CD14-positive monocyte (primary cell): ENCODE data around the gene BPIFB1. TPM values are rescaled to one million over a fixed set of nuclear protein-coding genes. Genes with fewer than 3 reads are reported as not detected.

Source experiments
- DNase-seq, 3 donors: peaks; one replicate each; pipeline ENCODE4 v3.0.0-alpha.2; 2011 to 2022
- H2AFZ ChIP-seq: 2 replicates; pipeline ENCODE4 v1.6.0; 2012; ENCODE audit warnings: mild to moderate bottlenecking, low read depth, low read length, inconsistent platforms; ENCODE audit not compliant: insufficient read depth, poor library complexity, severe bottlenecking
- H3K27ac ChIP-seq, 2 donors: 1 replicate in 1 of 2; 2 replicates in 1 of 2; pipeline ENCODE4 v1.5.1; 2012 to 2013; ENCODE audit warnings: low read length in 2 of 2, control low read depth in 1 of 2, inconsistent platforms in 1 of 2, low read depth in 1 of 2, mild to moderate bottlenecking in 1 of 2
- H3K27me3 ChIP-seq, 2 donors: one replicate each; pipeline versions ENCODE4 v1.6.0 to v1.6.1; 2011 to 2013; ENCODE audit warnings: low read length in 2 of 2; ENCODE audit not compliant: control insufficient read depth in 2 of 2, insufficient read depth in 2 of 2
- H3K36me3 ChIP-seq, 2 donors: replicated peaks in 1 of 2; 1 replicate in 1 of 2; 2 replicates in 1 of 2; pipeline versions ENCODE4 v1.5.1 to v1.6.1; 2012 to 2013; ENCODE audit warnings: low read length in 2 of 2, control low read depth in 1 of 2, inconsistent platforms in 1 of 2, mild to moderate bottlenecking in 1 of 2; ENCODE audit not compliant: insufficient read depth in 2 of 2, control insufficient read depth in 1 of 2
- H3K4me1 ChIP-seq, 2 donors: 1 replicate in 1 of 2; 2 replicates in 1 of 2; pipeline versions ENCODE4 v1.5.1 to v1.6.1; 2012 to 2013; ENCODE audit warnings: low read length in 2 of 2, control low read depth in 1 of 2, inconsistent platforms in 1 of 2, mild to moderate bottlenecking in 1 of 2, moderate library complexity in 1 of 2; ENCODE audit not compliant: insufficient read depth in 2 of 2, control insufficient read depth in 1 of 2
- H3K4me2 ChIP-seq: replicated peaks from 2 replicates; pipeline ENCODE3; 2012; ENCODE audit warnings: low read length, moderate library complexity, mild to moderate bottlenecking; ENCODE audit not compliant: poor library complexity, severe bottlenecking; ENCODE audit errors: extremely low read depth
- H3K4me3 ChIP-seq, 3 experiments: fragments of 200-600 bp in 1 of 3; sonication (generic) in 1 of 3; replicated peaks in 1 of 3; 1 replicate in 2 of 3; 2 replicates in 1 of 3; pipeline ENCODE4 v1.5.1; 2011 to 2013; ENCODE audit warnings: low read length in 3 of 3, mild to moderate bottlenecking in 3 of 3, control low read depth in 2 of 3, low read depth in 2 of 3, inconsistent platforms in 1 of 3, moderate library complexity in 1 of 3
- H3K79me2 ChIP-seq: 2 replicates; pipeline ENCODE4 v1.6.0; 2012; ENCODE audit warnings: mild to moderate bottlenecking, control low read depth, inconsistent platforms, low read length, moderate library complexity; ENCODE audit not compliant: insufficient read depth
- H3K9ac ChIP-seq: 2 replicates; pipeline ENCODE4 v1.6.0; 2017; ENCODE audit warnings: low read length, mild to moderate bottlenecking; ENCODE audit not compliant: insufficient read depth, poor library complexity, severe bottlenecking
- H3K9me3 ChIP-seq, 2 donors: replicated peaks in 1 of 2; 1 replicate in 1 of 2; 2 replicates in 1 of 2; pipeline versions ENCODE4 v1.5.1 to v1.6.1; 2012 to 2013; ENCODE audit warnings: low read length in 2 of 2, control low read depth in 1 of 2; ENCODE audit not compliant: control insufficient read depth in 1 of 2, insufficient read depth in 1 of 2
- H4K20me1 ChIP-seq: 2 replicates; pipeline ENCODE4 v1.6.0; 2012; ENCODE audit warnings: mild to moderate bottlenecking, low read length, control low read depth, moderate library complexity; ENCODE audit not compliant: insufficient read depth
- H3K27ac Mint-ChIP-seq, 7 donors: one replicate each; pipeline ENCODE4 v1.8.0; 2020; ENCODE audit warnings: mild to moderate bottlenecking in 7 of 7, mixed read lengths in 7 of 7, moderate library complexity in 6 of 7, inconsistent platforms in 2 of 7
- H3K27me3 Mint-ChIP-seq, 3 donors: one replicate each; pipeline ENCODE4 v1.8.0; 2021 to 2022; ENCODE audit warnings: low read depth in 3 of 3, mild to moderate bottlenecking in 3 of 3, mixed read lengths in 3 of 3, moderate library complexity in 3 of 3, inconsistent platforms in 1 of 3
- H3K36me3 Mint-ChIP-seq, 2 donors: one replicate each; pipeline ENCODE4 v1.8.0; 2020; ENCODE audit warnings: mixed read lengths in 2 of 2, inconsistent platforms in 1 of 2, mild to moderate bottlenecking in 1 of 2
- H3K4me1 Mint-ChIP-seq: one replicate; pipeline ENCODE4 v1.8.0; 2020; ENCODE audit warnings: mild to moderate bottlenecking, mixed read lengths
- H3K4me3 Mint-ChIP-seq, 2 donors: one replicate each; pipeline ENCODE4 v1.8.0; 2020; ENCODE audit warnings: mild to moderate bottlenecking in 2 of 2, mixed read lengths in 2 of 2, moderate library complexity in 1 of 2
- H3K9me3 Mint-ChIP-seq, 7 donors: one replicate each; pipeline ENCODE4 v1.8.0; 2020 to 2022; ENCODE audit warnings: mixed read lengths in 7 of 7, mild to moderate bottlenecking in 6 of 7, moderate library complexity in 6 of 7, inconsistent platforms in 2 of 7
- CTCF ChIP-seq: fragments of 200-600 bp; IDR thresholded peaks from one replicate; pipeline ENCODE4 v1.8.0; 2022; ENCODE audit warnings: antibody characterized with exemption, mild to moderate bottlenecking
- WGBS: methylation state at CpG from one replicate; pipeline ENCODE4 v1.1.5; 2013; ENCODE audit warnings: missing lambda C conversion rate; ENCODE audit not compliant: insufficient coverage; 5-methylcytosine and 5-hydroxymethylcytosine counted together
- intact Hi-C, 2 donors: fragments of 100-400 bp; cut with micrococcal nuclease; formaldehyde crosslinking; loops; one replicate each; pipeline versions ENCODE4 v1.15.0 to v1.15.1; 2023
- polyA plus RNA-seq, 3 donors: library from polyadenylated mRNA; depleted of rRNA in 1 of 3; unstranded in 2 of 3; stranded (reverse) in 1 of 3; fragments of 300-500 nt in 2 of 3; fragments of >200 nt in 1 of 3; fragmentation: Illumina TruSeq in 2 of 3; gene quantifications; 1 replicate in 2 of 3; 2 replicates in 1 of 3; pipeline ENCODE4 v1.2.3, GENCODE V29; 2012 to 2021

The BPIFB1 gene
- polyA plus RNA-seq, 3 donors = not detected

DNA sequence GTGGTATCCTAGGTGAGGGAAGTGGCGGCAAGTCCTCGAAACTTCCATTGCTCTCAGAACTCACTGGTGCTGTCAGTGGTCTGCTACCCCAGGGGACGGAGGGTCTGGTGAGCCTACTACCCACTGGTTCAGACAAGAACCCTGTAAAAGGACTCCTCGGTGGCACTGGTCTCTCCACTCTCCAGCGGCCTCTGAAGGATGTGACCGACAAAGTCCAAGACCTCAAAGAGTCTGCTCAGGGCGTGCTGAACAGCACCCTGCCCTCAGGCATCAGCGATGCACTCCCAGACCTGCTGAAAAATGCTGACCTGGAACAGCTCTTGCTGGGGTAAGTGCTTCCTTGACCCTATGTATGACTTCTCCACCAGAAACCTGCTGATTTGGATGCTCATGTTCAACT, 66.5 kb downstream of the BPIFB1 start:
- Histone ChIP-seq H3K4me1 (no peaks in the 10 kb centered on the region), H3K9me3 (no peaks in the 10 kb centered on the region), H4K20me1 (no peaks in the 10 kb centered on the region), H3K4me3 (no peak overlapping the region), H3K27ac (no peak overlapping the region), H3K4me2 (no peak overlapping the region), H3K27me3 (no peaks in the 10 kb centered on the region), H3K79me2 (no peaks in the 10 kb centered on the region), H2AFZ (no peak overlapping the region), H3K9ac (no peak overlapping the region), H3K36me3 (peaks cover 17 to 39% of the 10 kb centered on the region in 2 donors)
- TF ChIP-seq CTCF = no peak
- Mint-ChIP-seq H3K36me3 (peaks cover 36 to 50% of the 10 kb centered on the region in 2 donors), H3K27me3 (peaks cover 0 to 3% (median 0%) of the 10 kb centered on the region in 3 donors), H3K27ac (peak overlapping the region in 2 of 7 donors; percentile 25 to 26), H3K9me3 (no peaks in the 10 kb centered on the region), H3K4me3 (no peak overlapping the region), H3K4me1 (no peaks in the 10 kb centered on the region)
- intact Hi-C loops = no loop called here
- no peak for DNase-seq
- 94% methylated on average over 7 of the region's 8 CpGs for WGBS

DNA sequence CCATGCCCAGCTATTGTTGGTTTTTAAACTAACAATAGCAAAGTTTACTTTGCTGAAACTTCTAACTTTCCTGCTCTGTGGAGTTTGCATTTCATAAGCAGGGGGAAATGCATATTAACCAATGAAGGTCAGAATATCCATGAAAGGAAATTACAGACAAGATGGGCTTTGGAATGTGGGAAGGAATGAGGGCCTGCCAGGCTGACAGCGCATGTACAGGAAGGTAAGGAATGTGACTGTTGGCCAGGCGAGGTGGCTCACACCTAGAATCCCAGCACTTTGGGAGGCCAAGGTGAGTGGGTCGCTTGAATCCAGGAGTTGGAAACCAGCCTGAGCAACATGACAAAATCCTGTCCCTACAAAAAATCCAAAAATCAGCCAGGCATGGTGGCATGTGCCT, 68.7 kb downstream of the BPIFB1 start:
- Mint-ChIP-seq H3K27ac (no peak overlapping the region), H3K4me1 (no peaks in the 10 kb centered on the region), H3K9me3 (no peaks in the 10 kb centered on the region), H3K4me3 (no peak overlapping the region), H3K36me3 (peaks cover 48 to 71% of the 10 kb centered on the region in 2 donors), H3K27me3 (peaks cover 0 to 1% (median 0%) of the 10 kb centered on the region in 3 donors)
- no peaks in the 10 kb centered on the region for H3K4me1 ChIP-seq
- WGBS = 78% methylated on average over 3 of the region's 3 CpGs
- H4K20me1 ChIP-seq = no peaks in the 10 kb centered on the region
- no peak overlapping the region for H3K9ac ChIP-seq
- intact Hi-C loops = no loop called here
- peaks cover 17 to 58% of the 10 kb centered on the region in 2 donors for H3K36me3 ChIP-seq
- TF ChIP-seq CTCF = no peak
- H3K9me3 ChIP-seq = no peaks in the 10 kb centered on the region
- H3K4me3 ChIP-seq = no peak overlapping the region
- H3K79me2 ChIP-seq = no peaks in the 10 kb centered on the region
- DNase-seq = no peak
- H2AFZ ChIP-seq = no peak overlapping the region
- H3K27me3 ChIP-seq = no peaks in the 10 kb centered on the region
- no peak overlapping the region for H3K4me2 ChIP-seq
- no peak overlapping the region for H3K27ac ChIP-seq
